ENCODE measurements around the gene PGBD5. TPM values are rescaled to one million over a fixed set of nuclear protein-coding genes. Genes with fewer than 3 reads are reported as not detected.

Gene PGBD5
- total RNA-seq, 1 donor from 2014 or later: 1.8 TPM

DNA sequence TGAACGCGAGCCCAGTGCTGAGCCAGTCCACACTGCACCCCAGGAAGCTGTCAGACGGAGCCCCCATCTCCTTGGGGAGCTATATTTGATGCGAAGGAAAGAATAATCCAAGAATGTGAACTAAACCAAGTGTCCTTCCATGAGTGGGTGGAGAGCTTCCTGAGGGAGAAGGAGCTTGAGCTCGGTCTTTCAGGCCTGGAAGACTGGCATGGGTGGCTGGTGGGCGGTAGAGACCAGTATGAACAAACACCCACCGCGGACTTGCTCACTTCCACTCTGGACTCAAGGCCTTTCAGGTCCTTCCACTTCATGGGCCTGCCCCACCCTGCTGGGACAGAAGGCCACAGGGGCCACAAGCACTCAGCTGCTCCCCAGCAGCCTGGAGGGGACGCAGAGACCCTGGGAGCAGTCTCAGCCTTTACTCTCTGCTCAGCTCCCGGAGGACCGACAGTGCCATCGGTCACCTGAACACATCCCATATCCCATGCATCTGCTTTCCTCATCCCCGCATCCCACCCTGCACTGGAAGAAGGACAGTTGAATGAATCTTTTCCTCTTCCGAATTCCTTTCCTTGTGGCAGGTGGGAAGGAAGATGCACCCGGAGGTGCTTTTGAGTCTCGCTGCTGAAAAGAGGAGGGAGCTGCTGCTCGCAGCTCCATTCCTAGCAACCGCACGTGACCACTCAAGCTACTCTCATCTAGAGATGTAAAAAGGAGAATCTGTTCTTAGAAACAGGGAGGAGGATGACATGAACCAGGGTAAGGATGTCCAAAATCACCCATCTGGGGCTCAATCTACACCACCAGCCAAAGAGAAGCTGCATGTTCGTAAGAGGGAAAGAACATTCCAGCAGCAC, 92.3 kb downstream of the PGBD5 start:
- Mint-ChIP-seq H3K27ac (ENCODE audit: unreplicated experiment) (peak overlapping the region; percentile 25), H3K4me3 (ENCODE audit: unreplicated experiment) (peak overlapping the region; percentile 70), H3K36me3 (ENCODE audit: low read depth) (no peaks in the 10 kb centered on the region), H3K9me3 (ENCODE audit: low read depth) (no peaks in the 10 kb centered on the region), H3K27me3 (ENCODE audit: low read depth) (no peaks in the 10 kb centered on the region), H3K4me1 (ENCODE audit: low read depth) (peaks cover 34% of the 10 kb centered on the region)
- no peak for DNase-seq (ENCODE audit: low spot score)
- TF ChIP-seq, protein P1, sequence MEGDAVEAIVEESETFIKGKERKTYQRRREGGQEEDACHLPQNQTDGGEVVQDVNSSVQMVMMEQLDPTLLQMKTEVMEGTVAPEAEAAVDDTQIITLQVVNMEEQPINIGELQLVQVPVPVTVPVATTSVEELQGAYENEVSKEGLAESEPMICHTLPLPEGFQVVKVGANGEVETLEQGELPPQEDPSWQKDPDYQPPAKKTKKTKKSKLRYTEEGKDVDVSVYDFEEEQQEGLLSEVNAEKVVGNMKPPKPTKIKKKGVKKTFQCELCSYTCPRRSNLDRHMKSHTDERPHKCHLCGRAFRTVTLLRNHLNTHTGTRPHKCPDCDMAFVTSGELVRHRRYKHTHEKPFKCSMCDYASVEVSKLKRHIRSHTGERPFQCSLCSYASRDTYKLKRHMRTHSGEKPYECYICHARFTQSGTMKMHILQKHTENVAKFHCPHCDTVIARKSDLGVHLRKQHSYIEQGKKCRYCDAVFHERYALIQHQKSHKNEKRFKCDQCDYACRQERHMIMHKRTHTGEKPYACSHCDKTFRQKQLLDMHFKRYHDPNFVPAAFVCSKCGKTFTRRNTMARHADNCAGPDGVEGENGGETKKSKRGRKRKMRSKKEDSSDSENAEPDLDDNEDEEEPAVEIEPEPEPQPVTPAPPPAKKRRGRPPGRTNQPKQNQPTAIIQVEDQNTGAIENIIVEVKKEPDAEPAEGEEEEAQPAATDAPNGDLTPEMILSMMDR (IDR thresholded peaks at IDR 0.05): no peak

DNA sequence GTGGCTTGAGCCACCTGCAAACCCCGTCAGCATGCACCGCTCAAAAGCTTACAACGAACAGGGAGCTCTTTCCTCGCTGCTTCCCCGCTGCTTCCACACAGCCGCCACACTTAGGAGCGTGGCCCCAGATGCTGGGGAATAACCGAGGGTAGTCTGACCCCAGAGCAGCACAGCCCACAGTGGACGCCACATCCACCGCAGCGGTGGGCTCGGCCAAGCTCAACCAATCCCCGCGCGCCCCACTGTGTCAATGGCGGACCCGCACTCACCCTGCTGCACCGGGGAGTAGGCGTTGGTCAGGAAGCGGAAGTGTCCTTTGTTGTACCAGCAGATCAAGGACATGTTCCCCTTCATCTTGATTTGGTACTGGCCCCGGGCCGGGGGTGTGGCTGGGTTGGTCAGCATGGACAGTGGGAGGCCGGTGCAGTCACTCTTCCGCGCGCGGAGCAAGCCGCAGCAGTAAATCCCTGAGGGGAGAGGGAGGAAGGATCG, 93.5 kb downstream of the PGBD5 start:
- no peaks in the 10 kb centered on the region for H3K9me3 Mint-ChIP-seq (ENCODE audit: low read depth)
- no peaks in the 10 kb centered on the region for H3K27me3 Mint-ChIP-seq (ENCODE audit: low read depth)
- no peak overlapping the region for H3K27ac Mint-ChIP-seq (ENCODE audit: unreplicated experiment)
- H3K4me1 Mint-ChIP-seq (ENCODE audit: low read depth): peaks cover 39% of the 10 kb centered on the region
- no peak for DNase-seq (ENCODE audit: low spot score)
- peak overlapping the region; percentile 70 for H3K4me3 Mint-ChIP-seq (ENCODE audit: unreplicated experiment)
- TF ChIP-seq, protein P1 (IDR thresholded peaks at IDR 0.05): no peak
- H3K36me3 Mint-ChIP-seq (ENCODE audit: low read depth): no peaks in the 10 kb centered on the region

DNA sequence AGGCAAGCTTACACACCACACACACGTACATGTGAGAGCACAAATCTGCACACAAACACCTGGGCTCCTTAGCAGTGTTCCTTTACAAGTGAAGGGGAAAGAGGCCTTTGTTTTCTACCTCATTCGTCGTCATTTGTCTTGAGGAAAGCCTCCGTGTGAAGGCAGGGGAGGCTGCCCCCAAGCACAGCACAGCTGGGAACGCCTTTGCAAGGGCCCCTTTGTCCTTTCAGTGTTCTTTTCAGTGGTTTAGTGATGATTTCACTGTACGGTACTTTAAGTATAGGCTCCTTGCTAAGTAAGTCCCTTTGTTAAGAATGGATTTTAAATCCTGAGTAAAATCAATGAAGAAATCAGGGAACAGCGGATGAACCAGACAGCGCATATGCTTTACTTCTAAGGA, 94.1 kb downstream of the PGBD5 start:
- H3K27ac Mint-ChIP-seq (ENCODE audit: unreplicated experiment): no peak overlapping the region
- TF ChIP-seq, protein P1 (IDR thresholded peaks at IDR 0.05): no peak
- H3K36me3 Mint-ChIP-seq (ENCODE audit: low read depth): no peaks in the 10 kb centered on the region

DNA sequence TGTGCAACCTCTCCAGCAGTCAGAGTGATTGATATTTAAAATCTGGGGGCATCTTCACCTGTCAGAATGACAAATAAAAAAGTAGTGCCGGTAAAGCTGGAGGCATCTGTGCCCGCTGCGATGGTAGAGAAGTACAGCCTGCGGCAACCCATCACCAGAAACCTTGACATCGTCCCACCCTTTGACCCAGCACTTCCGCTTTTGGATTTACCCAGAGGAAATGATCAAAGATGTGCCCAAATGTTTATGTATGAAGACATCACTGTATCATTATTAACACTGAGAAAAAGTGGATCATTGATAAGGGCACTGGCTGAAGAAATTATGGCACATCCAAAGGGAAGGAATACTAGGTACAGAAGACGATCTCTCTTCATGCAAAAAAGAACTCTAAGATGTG, 96.0 kb downstream of the PGBD5 start:
- Mint-ChIP-seq H3K4me1 (ENCODE audit: low read depth) (peaks cover 27% of the 10 kb centered on the region), H3K27me3 (ENCODE audit: low read depth) (no peaks in the 10 kb centered on the region), H3K9me3 (ENCODE audit: low read depth) (no peaks in the 10 kb centered on the region), H3K27ac (ENCODE audit: unreplicated experiment) (no peak overlapping the region), H3K4me3 (ENCODE audit: unreplicated experiment) (no peak overlapping the region), H3K36me3 (ENCODE audit: low read depth) (no peaks in the 10 kb centered on the region)
- no peak for DNase-seq (ENCODE audit: low spot score)
- TF ChIP-seq, protein P1 (IDR thresholded peaks at IDR 0.05): no peak

More for the DNA sequence above, 94.1 kb downstream of the PGBD5 start:
- H3K4me3 Mint-ChIP-seq (ENCODE audit: unreplicated experiment): peak overlapping the region; percentile 70
- no peaks in the 10 kb centered on the region for H3K9me3 Mint-ChIP-seq (ENCODE audit: low read depth)
- peaks cover 39% of the 10 kb centered on the region for H3K4me1 Mint-ChIP-seq (ENCODE audit: low read depth)
- no peaks in the 10 kb centered on the region for H3K27me3 Mint-ChIP-seq (ENCODE audit: low read depth)
- no peak for DNase-seq (ENCODE audit: low spot score)

DNA sequence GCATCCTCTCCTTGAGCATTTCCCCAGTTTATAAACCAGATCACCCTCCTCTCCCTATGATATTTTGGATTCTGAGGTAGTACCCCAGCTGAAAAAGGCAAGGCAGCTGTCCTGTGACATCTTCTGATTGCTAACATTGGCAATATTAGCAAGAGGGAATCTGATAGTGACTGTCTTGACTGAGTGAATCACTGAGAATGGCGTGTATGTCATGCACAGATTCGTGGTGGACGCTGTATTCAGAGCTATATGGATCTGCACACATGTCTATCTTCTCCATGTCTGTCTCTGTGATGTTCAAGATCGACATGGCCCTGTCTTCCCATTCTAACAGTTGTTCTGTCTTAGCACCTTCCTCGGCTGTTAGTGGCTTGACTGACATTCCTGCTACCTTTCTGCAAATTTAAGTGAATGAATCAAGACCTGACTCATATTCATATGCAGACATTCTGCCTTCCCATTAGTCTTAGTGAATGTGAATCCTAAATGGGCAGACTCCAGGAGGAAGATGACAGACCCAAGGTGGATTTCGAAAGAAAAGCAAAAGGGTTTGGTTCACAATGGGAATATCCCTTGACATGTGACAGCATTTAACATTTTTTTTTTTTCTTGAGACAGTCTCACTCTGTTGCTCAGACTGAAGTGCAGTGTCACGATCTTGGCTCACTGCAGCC, 97.7 kb downstream of the PGBD5 start:
- no peak overlapping the region for H3K27ac Mint-ChIP-seq (ENCODE audit: unreplicated experiment)
- TF ChIP-seq, protein P1 (IDR thresholded peaks at IDR 0.05): no peak
- peaks cover 14% of the 10 kb centered on the region for H3K4me1 Mint-ChIP-seq (ENCODE audit: low read depth)
- H3K9me3 Mint-ChIP-seq (ENCODE audit: low read depth): no peaks in the 10 kb centered on the region
- no peaks in the 10 kb centered on the region for H3K27me3 Mint-ChIP-seq (ENCODE audit: low read depth)
- peaks cover 5% of the 10 kb centered on the region for H3K36me3 Mint-ChIP-seq (ENCODE audit: low read depth)
- DNase-seq (ENCODE audit: low spot score): no peak
- no peak overlapping the region for H3K4me3 Mint-ChIP-seq (ENCODE audit: unreplicated experiment)

All from chondrocyte (in vitro differentiated cells).